HL-60 (cell line): ENCODE measurements around the gene ANKRD9.

ENCODE experiments used
- DNase-seq, 2 experiments: peaks; one replicate each; pipeline ENCODE4 v3.0.0-alpha.2; 2010 to 2020; ENCODE audit warnings: low read depth in 1 of 2, low spot score in 1 of 2
- H3K27ac ChIP-seq: fragments of 250-450 bp; sonication (Bioruptor Pico); replicated peaks from 2 replicates; pipeline ENCODE4 v1.5.1; 2020; ENCODE audit warnings: mild to moderate bottlenecking, moderate library complexity
- H3K27me3 ChIP-seq: fragments of 250-450 bp; sonication (Bioruptor Pico); 2 replicates; pipeline ENCODE4 v1.5.1; 2021; ENCODE audit warnings: mild to moderate bottlenecking, moderate library complexity; ENCODE audit not compliant: insufficient read depth, poor library complexity, severe bottlenecking
- H3K4me3 ChIP-seq: replicated peaks from 2 replicates; pipeline ENCODE4 v1.5.1; 2011; ENCODE audit warnings: mild to moderate bottlenecking, control low read depth, low read length; ENCODE audit not compliant: insufficient read depth
- CTCF ChIP-seq: IDR thresholded peaks from one replicate; pipeline ENCODE4 v1.5.1; 2011; ENCODE audit warnings: low read length, control low read depth, inconsistent platforms; ENCODE audit not compliant: insufficient read depth
- GABPA ChIP-seq: IDR thresholded peaks from 2 replicates; pipeline ENCODE4 v1.6.1; 2012; ENCODE audit warnings: low read depth
- POLR2AphosphoS5 ChIP-seq: IDR thresholded peaks from 2 replicates; pipeline ENCODE4 v1.6.1; 2012; ENCODE audit warnings: low read depth
- SPI1 ChIP-seq: IDR thresholded peaks from 2 replicates; pipeline ENCODE4 v1.6.1; 2012; ENCODE audit warnings: low read depth, mild to moderate bottlenecking, borderline replicate concordance
- TF ChIP-seq, protein P1 (sequence below): IDR thresholded peaks from 2 replicates; pipeline ENCODE4 v1.6.1; 2012; ENCODE audit warnings: low read depth; ENCODE audit not compliant: insufficient replicate concordance

Gene ANKRD9

DNA sequence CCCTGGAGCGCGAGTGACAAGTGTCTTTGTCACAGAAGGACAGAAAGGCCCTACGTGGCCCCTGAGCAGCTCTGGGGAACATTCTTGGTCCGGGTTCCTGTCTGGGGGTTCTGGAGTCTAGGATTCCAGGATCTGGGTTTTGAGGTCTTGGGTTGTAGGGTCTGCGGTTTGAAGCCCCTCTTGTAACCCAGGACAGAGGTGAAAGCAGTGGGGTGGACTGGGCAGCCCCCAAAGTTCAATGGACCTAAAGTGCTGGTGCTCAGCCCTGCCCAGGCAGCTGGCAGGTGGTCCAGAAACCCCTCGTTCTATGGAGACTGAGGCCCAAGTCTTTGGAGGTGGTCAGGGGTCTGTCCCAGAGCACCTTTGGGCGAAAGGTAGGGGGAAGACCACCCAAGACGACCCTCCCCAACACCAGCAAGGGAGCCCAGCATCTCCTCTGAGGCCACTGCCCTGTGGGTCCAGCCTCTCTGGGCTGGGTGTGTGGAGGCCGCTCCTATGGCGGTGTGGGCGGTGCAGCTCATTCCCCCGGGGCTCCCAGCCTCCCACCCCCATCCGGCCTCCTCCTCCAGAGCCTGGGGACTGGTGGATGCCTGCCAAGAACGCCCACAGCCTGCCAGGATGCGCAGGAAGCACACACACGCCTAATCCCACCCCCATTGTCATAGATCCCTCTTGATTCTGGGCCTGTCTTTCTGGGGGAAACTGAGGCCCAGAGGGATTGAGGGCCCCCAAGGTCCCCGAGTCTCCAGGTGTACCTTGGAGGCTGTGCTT, 30.2 kb upstream of the ANKRD9 start:
- peaks cover 16% of the 10 kb centered on the region for H3K27me3 ChIP-seq
- H3K27ac ChIP-seq, result no peak overlapping the region
- no peak overlapping the region for H3K4me3 ChIP-seq
- TF ChIP-seq POLR2AphosphoS5, result no peak
- TF ChIP-seq SPI1, result no peak
- TF ChIP-seq, protein P1, sequence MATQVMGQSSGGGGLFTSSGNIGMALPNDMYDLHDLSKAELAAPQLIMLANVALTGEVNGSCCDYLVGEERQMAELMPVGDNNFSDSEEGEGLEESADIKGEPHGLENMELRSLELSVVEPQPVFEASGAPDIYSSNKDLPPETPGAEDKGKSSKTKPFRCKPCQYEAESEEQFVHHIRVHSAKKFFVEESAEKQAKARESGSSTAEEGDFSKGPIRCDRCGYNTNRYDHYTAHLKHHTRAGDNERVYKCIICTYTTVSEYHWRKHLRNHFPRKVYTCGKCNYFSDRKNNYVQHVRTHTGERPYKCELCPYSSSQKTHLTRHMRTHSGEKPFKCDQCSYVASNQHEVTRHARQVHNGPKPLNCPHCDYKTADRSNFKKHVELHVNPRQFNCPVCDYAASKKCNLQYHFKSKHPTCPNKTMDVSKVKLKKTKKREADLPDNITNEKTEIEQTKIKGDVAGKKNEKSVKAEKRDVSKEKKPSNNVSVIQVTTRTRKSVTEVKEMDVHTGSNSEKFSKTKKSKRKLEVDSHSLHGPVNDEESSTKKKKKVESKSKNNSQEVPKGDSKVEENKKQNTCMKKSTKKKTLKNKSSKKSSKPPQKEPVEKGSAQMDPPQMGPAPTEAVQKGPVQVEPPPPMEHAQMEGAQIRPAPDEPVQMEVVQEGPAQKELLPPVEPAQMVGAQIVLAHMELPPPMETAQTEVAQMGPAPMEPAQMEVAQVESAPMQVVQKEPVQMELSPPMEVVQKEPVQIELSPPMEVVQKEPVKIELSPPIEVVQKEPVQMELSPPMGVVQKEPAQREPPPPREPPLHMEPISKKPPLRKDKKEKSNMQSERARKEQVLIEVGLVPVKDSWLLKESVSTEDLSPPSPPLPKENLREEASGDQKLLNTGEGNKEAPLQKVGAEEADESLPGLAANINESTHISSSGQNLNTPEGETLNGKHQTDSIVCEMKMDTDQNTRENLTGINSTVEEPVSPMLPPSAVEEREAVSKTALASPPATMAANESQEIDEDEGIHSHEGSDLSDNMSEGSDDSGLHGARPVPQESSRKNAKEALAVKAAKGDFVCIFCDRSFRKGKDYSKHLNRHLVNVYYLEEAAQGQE, result no peak
- TF ChIP-seq GABPA, result no peak
- TF ChIP-seq CTCF, result no peak
- no peak for DNase-seq

GRCh38 chr14:102538602-102539543, 29.3 kb upstream of the ANKRD9 start:
- Histone ChIP-seq H3K4me3 (no peak overlapping the region), H3K27ac (no peak overlapping the region), H3K27me3 (peaks cover 9% of the 10 kb centered on the region)
- no peak for TF ChIP-seq POLR2AphosphoS5
- no peak for TF ChIP-seq CTCF
- TF ChIP-seq, protein P1, result no peak
- TF ChIP-seq GABPA, result no peak
- TF ChIP-seq SPI1, result no peak
- no peak for DNase-seq

GRCh38 chr14:102537981-102538601, 28.5 kb upstream of the ANKRD9 start:
- H3K27me3 ChIP-seq, result peaks cover 4% of the 10 kb centered on the region
- H3K4me3 ChIP-seq, result no peak overlapping the region
- H3K27ac ChIP-seq, result no peak overlapping the region
- TF ChIP-seq, protein P1, result no peak
- TF ChIP-seq SPI1 (no peak), POLR2AphosphoS5 (no peak), CTCF (no peak), GABPA (no peak)
- DNase-seq, result no peak
